Measurements from ENCODE around the gene MR1. TPM values are rescaled to one million over a fixed set of nuclear protein-coding genes. Genes with fewer than 3 reads are reported as not detected.

The MR1 gene
- total and polyA plus RNA-seq, 9 donors, result 6.9 to 53.6 (median 15.5) TPM

DNA sequence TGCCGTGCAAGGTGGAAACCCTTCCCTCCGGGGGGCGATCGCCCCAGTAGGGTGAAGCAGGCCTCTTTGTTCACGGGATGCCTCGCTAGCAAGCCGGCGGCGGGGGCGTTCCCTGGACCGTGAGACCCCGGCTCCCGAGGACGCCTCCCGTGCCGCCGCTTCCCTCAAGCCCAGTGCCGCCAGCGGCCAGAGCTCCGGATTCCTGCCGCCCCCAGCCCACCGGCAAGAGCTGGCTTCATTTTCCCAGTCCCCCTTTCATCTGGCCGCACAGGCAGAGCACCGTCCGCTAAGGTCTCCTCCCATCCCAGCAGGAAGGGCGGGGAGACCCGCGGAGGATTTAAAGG lies 71.0 kb downstream of the MR1 start:
- H3K4me3 ChIP-seq, result peak overlapping the region; percentile 90
- intact Hi-C loops (cut with DNase I), result no loop called here
- peak overlapping the region; percentile 40 to 78 for H3K27ac ChIP-seq
- H3K27me3 ChIP-seq, result no peaks in the 10 kb centered on the region
- no peaks in the 10 kb centered on the region for H3K36me3 ChIP-seq
- peaks cover 5% of the 10 kb centered on the region for H3K4me1 ChIP-seq (ENCODE audit: insufficient read depth)
- no peaks in the 10 kb centered on the region for H3K9me3 ChIP-seq
- WGBS, 3 donors, result 0% methylated on average over 28 of the region's 28 CpGs
- peak in 1 of 5 donors; percentile 45 for DNase-seq
- TF ChIP-seq POLR2A (IDR thresholded peaks at IDR 0.05) (no peak), EP300 (IDR thresholded peaks at IDR 0.05) (no peak)
- TF ChIP-seq, protein P1, sequence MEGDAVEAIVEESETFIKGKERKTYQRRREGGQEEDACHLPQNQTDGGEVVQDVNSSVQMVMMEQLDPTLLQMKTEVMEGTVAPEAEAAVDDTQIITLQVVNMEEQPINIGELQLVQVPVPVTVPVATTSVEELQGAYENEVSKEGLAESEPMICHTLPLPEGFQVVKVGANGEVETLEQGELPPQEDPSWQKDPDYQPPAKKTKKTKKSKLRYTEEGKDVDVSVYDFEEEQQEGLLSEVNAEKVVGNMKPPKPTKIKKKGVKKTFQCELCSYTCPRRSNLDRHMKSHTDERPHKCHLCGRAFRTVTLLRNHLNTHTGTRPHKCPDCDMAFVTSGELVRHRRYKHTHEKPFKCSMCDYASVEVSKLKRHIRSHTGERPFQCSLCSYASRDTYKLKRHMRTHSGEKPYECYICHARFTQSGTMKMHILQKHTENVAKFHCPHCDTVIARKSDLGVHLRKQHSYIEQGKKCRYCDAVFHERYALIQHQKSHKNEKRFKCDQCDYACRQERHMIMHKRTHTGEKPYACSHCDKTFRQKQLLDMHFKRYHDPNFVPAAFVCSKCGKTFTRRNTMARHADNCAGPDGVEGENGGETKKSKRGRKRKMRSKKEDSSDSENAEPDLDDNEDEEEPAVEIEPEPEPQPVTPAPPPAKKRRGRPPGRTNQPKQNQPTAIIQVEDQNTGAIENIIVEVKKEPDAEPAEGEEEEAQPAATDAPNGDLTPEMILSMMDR (IDR thresholded peaks at IDR 0.05), result peak in 1 of 3 donors; percentile 22

DNA sequence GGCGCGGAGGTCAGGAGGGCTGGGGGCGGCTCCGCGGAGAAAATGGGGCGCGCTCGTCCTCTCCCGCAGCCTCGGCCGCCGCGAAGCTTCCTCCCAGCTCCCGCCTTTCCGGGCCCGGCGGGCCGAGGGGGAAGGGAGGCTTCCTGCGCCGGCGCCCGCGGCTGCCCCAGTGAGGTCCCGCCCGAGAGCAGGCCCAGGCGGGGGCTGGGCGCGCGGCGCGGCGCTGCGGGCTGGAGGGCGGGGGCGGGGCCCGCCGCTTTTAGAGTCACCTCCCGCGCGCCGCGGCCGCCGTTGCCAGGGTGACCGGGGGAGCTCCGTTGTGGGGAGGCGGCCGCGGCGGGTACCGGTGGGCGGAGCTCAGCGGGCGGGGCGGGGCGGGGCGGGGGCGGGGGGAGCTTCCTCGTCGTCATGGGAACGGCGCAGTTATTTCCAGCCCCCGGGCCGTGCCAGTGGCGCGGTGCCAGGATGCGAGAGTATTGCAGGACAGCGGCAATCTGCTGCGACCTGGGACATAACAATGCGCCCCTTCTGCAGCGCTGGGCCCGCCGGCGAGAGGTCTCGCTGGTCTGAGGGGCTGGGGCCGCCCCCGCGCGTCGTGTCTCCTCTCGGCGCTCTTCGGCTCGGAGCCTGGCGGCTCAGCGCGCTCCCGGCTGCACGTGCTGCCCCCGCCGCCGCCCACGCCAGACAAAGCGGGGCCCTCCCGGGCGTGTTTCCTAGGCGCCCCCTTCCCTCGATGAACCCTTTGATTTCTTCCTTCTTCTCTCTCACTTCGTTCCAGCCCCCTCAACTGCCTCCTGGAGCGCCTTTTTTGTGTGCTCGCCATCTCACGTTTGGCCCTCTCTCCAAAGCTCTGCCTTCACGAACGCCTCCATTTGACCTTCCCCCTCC lies 71.6 kb downstream of the MR1 start:
- H3K4me1 ChIP-seq (ENCODE audit: insufficient read depth), result peaks cover 5% of the 10 kb centered on the region
- H3K27me3 ChIP-seq, result no peaks in the 10 kb centered on the region
- no peaks in the 10 kb centered on the region for H3K36me3 ChIP-seq
- 1 to 2% (median 2%) methylated on average over 69 to 104 of the region's 104 CpGs for WGBS, 3 donors
- intact Hi-C loops (cut with DNase I), result no loop called here
- peak overlapping the region; percentile 51 to 78 for H3K27ac ChIP-seq
- DNase-seq, result peak; percentile 94 to 98 (median 97)
- peak overlapping the region; percentile 90 for H3K4me3 ChIP-seq
- no peaks in the 10 kb centered on the region for H3K9me3 ChIP-seq
- TF ChIP-seq, protein P1 (IDR thresholded peaks at IDR 0.05), result no peak
- TF ChIP-seq POLR2A (IDR thresholded peaks at IDR 0.05), result peak; percentile 58

- intact Hi-C loops (cut with DNase I), result no loop called here
- TF ChIP-seq POLR2A (IDR thresholded peaks at IDR 0.05) (no peak), EP300 (IDR thresholded peaks at IDR 0.05) (no peak)
- TF ChIP-seq, protein P1 (IDR thresholded peaks at IDR 0.05), result no peak
- no peak overlapping the region for H3K4me3 ChIP-seq
- H3K27ac ChIP-seq, result peak overlapping the region; percentile 51 to 57
- peaks cover 5% of the 10 kb centered on the region for H3K4me1 ChIP-seq (ENCODE audit: insufficient read depth)
- H3K27me3 ChIP-seq, result no peaks in the 10 kb centered on the region
- 59 to 67% (median 62%) methylated on average over 3 of the region's 3 CpGs for WGBS, 3 donors
- H3K36me3 ChIP-seq, result no peaks in the 10 kb centered on the region
- no peak for DNase-seq
- H3K9me3 ChIP-seq, result no peaks in the 10 kb centered on the region
These were observed 72.2 kb downstream of the MR1 start for GRCh38 chr1:181106022-181106312.

GRCh38 chr1:181106479-181106878 lies 72.7 kb downstream of the MR1 start:
- no peaks in the 10 kb centered on the region for H3K36me3 ChIP-seq
- intact Hi-C loops (cut with DNase I), result no loop called here
- WGBS, 3 donors, result 58 to 71% (median 64%) methylated on average over 6 of the region's 6 CpGs
- H3K27ac ChIP-seq, result no peak overlapping the region
- H3K4me3 ChIP-seq, result no peak overlapping the region
- no peaks in the 10 kb centered on the region for H3K9me3 ChIP-seq
- TF ChIP-seq POLR2A (IDR thresholded peaks at IDR 0.05) (no peak), EP300 (IDR thresholded peaks at IDR 0.05) (no peak)
- TF ChIP-seq, protein P1 (IDR thresholded peaks at IDR 0.05), result no peak
- H3K27me3 ChIP-seq, result no peaks in the 10 kb centered on the region
- no peak for DNase-seq
- H3K4me1 ChIP-seq (ENCODE audit: insufficient read depth), result peaks cover 5% of the 10 kb centered on the region
